Adrenal gland (tissue), 5 donors: ENCODE measurements around the gene ITIH4.

ENCODE experiments used
- CTCF ChIP-seq, 6 experiments: fragments of 450-650 bp in 4 of 6; fragments of 200-600 bp in 2 of 6; sonication (generic) in 1 of 6; IDR thresholded peaks; 1 replicate in 5 of 6; 2 replicates in 1 of 6; pipeline versions ENCODE4 v1.5.1 to v1.8.0; 2016 to 2021; ENCODE audit warnings: antibody characterized with exemption in 6 of 6, mild to moderate bottlenecking in 2 of 6, moderate library complexity in 1 of 6
- POLR2A ChIP-seq, 2 donors: fragments of 450-650 bp; IDR thresholded peaks; one replicate each; pipeline ENCODE4 v1.6.1; 2017; ENCODE audit warnings: antibody characterized with exemption in 2 of 2, mild to moderate bottlenecking in 2 of 2, moderate library complexity in 1 of 2
- donor health status: DM: no; HTN: no; CAD: no.

GRCh38 chr3:52779837-52780585 is 50.5 kb downstream of the ITIH4 start:
- no peak for TF ChIP-seq CTCF (IDR thresholded peaks at IDR 0.05)
- no peak for TF ChIP-seq POLR2A (IDR thresholded peaks at IDR 0.05)
